ENCODE data around the gene FAM13A. TPM values are rescaled to one million over a fixed set of nuclear protein-coding genes. Genes with fewer than 3 reads are reported as not detected.

The FAM13A gene
- total and polyA plus RNA-seq, 2 of the 13 experiments (the other 11 are each of a cell fraction or from before 2014, with no cell fraction given) = 1.2 to 36.2 TPM

GRCh38 chr4:89049853-89050252 lies 7.1 kb downstream of the FAM13A start:
- CTCF ChIA-PET (ENCODE audit: low intra/inter-chr PET ratio, low total read pairs) = no interaction called here
- intact Hi-C loops (cut with micrococcal nuclease; ENCODE audit: unreplicated experiment) = no loop called here
- BruUV-seq (replicated peaks) = no TSS peak
- FAIRE-seq (no peak), ATAC-seq (no peak), DNase-seq (ENCODE audit: low spot score) (no peak)
- Histone ChIP-seq H3K9me3 (ENCODE audit: low read length) (no peaks in the 10 kb centered on the region), H3K27me3 (ENCODE audit: control insufficient read depth in 1 of 2, insufficient read depth in 2 of 2, low read length in 2 of 2) (no peaks in the 10 kb centered on the region), H2AFZ (ENCODE audit: low read length) (no peak overlapping the region), H3K4me3 (replicated peaks in 1 of 3; ENCODE audit: insufficient read depth in 1 of 3, low read depth in 2 of 3, low read length in 3 of 3) (no peak overlapping the region), H3K4me1 (ENCODE audit: insufficient read depth, low read length) (no peaks in the 10 kb centered on the region), H3K9ac (ENCODE audit: insufficient read depth, low read depth, low read length) (no peak overlapping the region), H4K20me1 (ENCODE audit: insufficient read depth, low read length) (no peaks in the 10 kb centered on the region), H3K36me3 (replicated peaks in 1 of 2; ENCODE audit: control insufficient read depth in 1 of 2, insufficient read depth in 2 of 2, low read length in 2 of 2) (no peaks in the 10 kb centered on the region), H3K79me2 (ENCODE audit: insufficient read depth, low read length) (no peaks in the 10 kb centered on the region), H3K27ac (ENCODE audit: extremely low read length, insufficient read depth, low read length) (no peak overlapping the region), H3K4me2 (ENCODE audit: low read depth, low read length) (no peak overlapping the region)
- WGBS (ENCODE audit: low lambda C conversion rate) = 16% methylated on average over 2 of the region's 2 CpGs
- in situ Hi-C loops (cut with HindIII; ENCODE audit: extremely low pct_ligation_motif_present, low pct_unique_long_range_greater_than_20kb) = no loop called here
- POLR2A ChIA-PET = no interaction called here
- TF ChIP-seq ZNF296 (CRISPR knock-in tag; conservative IDR thresholded peaks at IDR 0.05) = no peak
- TF ChIP-seq ZBTB8A (CRISPR knock-in tag; IDR thresholded peaks at IDR 0.05; ENCODE audit: borderline replicate concordance, low read depth) = no peak
- TF ChIP-seq CENPBD1 (CRISPR knock-in tag; IDR thresholded peaks at IDR 0.05; ENCODE audit: borderline replicate concordance, low read depth) = no peak
- TF ChIP-seq ATF7-NPFF (CRISPR knock-in tag; IDR thresholded peaks at IDR 0.05; ENCODE audit: low read depth) = no peak
- TF ChIP-seq ASH2L (IDR thresholded peaks at IDR 0.05; ENCODE audit: insufficient read length, low read depth, low read length) = no peak
- no peak for TF ChIP-seq DNMT3B (CRISPR knock-in tag; conservative IDR thresholded peaks at IDR 0.05)
- no peak for TF ChIP-seq MYPOP (CRISPR knock-in tag; IDR thresholded peaks at IDR 0.05)
- no peak for TF ChIP-seq ELF4 (CRISPR knock-in tag; IDR thresholded peaks at IDR 0.05; ENCODE audit: borderline replicate concordance)
- TF ChIP-seq KAT7 (CRISPR knock-in tag; IDR thresholded peaks at IDR 0.05; ENCODE audit: borderline replicate concordance) = no peak
- TF ChIP-seq DZIP1 (CRISPR knock-in tag; IDR thresholded peaks at IDR 0.05) = no peak
